SK-N-MC (cell line): ENCODE results near the gene CEP162.

Source experiments
- EZH2 ChIP-seq: fragments of 200-600 bp; sonication (generic); IDR thresholded peaks from one replicate; pipeline ENCODE4 v1.6.1; 2017; ENCODE audit warnings: antibody characterized with exemption
- FOXP2 ChIP-seq: optimal IDR thresholded peaks from 2 replicates; pipeline ENCODE3; 2011; ENCODE audit warnings: mild to moderate bottlenecking, moderate library complexity; ENCODE audit not compliant: insufficient read depth; ENCODE audit errors: extremely low read length, control extremely low read depth
- POLR2AphosphoS5 ChIP-seq: IDR thresholded peaks from 2 replicates; pipeline ENCODE4 v1.6.1; 2012; ENCODE audit warnings: mild to moderate bottlenecking, low read depth, low read length, borderline replicate concordance

DNA sequence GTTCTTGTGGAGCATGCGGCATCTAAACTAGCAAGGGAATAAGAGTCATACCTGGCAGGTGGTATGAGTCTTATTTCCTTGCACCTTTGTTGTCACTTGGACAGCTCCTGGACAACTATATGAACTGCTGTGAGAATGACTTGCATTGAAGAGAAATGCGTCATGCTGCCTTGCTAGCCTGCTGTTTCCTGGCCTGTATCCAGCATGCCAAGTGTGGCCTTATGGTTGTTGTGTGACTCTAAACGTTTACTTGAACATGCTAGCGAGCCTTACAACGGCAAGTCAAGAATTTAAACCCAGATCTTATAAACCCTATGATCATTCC, 90.4 kb downstream of the CEP162 start:
- no peak for TF ChIP-seq POLR2AphosphoS5
- no peak for TF ChIP-seq EZH2
- TF ChIP-seq FOXP2 = no peak
